Measurements from ENCODE around the gene UTS2B.

The UTS2B gene

GRCh38 chr3:191328383-191328961, 1.9 kb downstream of the UTS2B start:
- FAIRE-seq (peak; percentile 21), DNase-seq (ENCODE audit: insufficient read length, low spot score) (no peak)

DNA sequence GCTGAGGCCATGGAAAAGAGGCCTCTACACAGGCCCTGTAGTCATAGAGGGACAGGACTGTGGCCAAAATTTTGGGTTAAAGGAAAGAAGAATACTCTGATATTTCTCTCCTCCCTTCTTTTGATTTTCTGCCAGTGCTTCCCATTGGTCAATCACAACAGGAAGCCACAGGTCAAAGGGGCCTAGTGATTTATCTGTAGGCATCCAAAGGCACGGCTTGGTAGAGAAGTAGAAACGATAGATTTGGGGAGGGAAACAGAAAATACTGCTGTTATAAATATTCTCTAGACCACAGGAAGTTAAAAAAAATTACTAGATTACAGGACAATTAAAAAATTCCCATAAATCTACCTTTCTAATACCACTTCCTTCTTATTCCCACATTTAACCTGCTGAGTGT, 2.8 kb downstream of the UTS2B start:
- peak; percentile 60 for FAIRE-seq
- DNase-seq (ENCODE audit: insufficient read length, low spot score) = no peak

DNA sequence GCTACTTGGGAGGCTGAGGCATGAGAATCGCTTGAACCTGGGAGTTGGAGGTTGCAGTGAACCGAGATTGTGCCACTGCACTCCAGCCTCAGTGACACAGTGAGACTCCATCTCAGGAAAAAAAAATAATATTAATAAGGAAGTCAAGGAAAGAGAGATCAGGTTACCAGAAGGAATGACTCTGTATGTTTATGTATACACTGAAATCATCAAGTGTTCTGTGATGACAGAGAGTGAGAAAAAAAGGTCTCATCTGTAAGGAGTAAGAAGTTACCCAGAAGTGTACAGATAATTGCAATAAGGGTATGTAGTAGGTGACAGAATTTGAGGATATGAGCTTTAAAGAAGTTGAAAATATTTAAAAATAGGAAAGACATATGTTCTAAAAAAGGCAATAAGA, 5.4 kb downstream of the UTS2B start:
- no peak for DNase-seq (ENCODE audit: insufficient read length, low spot score)
- FAIRE-seq = no peak

DNA sequence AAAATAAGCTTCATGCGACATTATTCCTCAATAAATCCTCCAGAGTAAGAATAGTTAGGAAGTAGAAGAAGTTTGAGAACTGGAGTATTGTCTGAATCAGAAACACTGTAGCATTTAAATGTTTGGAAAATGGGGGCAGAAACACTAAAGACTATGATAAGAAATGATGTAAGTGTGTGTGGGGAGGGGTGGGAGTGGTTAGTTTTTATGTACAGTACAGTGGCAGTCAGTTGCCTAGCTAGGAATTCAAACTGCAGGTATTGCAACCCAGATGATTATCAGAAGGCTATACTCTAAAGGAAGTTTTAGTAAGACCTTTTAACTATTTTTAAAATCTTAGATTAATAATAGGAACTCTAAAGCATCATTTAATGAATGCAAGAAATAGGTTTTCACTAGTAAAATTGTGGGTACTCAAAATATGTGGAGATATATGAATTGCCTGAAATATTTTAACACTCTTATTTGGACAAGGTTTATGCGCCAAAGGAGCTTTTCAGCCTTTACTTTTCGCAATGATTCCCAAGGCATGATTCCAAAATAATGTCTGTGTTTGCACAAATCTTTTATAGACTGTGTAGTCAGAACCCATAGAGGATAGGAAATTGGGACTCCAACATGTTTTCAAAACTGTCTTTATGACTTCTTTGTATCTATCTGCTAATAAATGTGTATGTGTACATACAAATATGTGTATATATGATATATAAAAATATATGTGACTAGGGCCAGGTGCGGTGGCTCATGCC, 9.1 kb downstream of the UTS2B start:
- FAIRE-seq = no peak
- DNase-seq (ENCODE audit: insufficient read length, low spot score) = no peak

DNA sequence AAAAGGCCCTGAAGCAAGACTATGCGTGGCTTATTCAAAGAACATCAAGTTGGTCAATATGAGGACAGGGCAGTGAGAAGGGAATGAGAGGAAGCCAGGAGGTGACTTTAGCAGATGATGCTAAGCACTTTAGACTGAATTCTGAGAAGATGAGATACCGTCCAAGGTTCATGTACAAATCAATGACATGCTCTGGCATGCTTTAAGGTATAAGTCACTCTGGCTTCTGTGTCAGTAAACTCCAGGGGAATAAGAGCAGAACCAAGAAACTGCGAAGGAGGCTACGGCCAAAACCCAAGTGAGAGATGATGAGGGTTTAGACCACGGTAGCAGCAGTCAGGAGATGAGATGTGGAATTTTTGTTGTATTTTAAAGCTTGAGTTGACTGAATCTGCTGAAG, 10.0 kb downstream of the UTS2B start:
- FAIRE-seq (no peak), DNase-seq (ENCODE audit: insufficient read length, low spot score) (no peak)

GRCh38 chr3:191316876-191317603, 13.3 kb downstream of the UTS2B start:
- DNase-seq (ENCODE audit: insufficient read length, low spot score) (no peak), FAIRE-seq (no peak)

DNA sequence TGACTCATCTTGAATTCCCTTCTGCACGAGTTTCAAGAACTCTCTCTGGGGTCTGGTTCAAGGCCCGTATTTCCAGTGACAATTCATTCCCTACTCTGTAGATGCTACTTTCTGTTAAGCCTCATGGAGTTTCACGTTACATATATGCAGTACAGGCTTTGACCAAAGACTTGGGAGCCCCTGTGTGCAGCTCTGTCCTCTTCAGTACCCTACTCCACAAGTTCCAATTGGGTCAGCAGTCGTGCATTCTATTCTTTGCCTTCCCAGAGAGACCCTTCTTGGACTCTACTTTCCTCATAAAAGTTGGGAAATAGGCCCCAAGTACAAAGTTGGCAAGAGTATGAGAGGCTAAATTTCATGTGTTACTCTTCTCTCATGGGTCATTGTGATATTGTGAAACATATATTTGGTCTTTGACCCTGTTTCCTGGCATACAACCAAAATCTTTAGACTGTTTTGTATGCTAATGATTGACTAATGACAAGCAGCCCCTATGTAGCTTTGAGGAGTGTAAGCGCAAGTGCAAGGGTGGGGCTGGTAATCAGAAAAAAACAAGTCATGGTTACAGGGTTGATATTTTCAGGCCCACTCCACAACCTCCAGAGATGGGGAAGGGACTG, 16.1 kb downstream of the UTS2B start:
- no peak for FAIRE-seq
- DNase-seq (ENCODE audit: insufficient read length, low spot score) = no peak

DNA sequence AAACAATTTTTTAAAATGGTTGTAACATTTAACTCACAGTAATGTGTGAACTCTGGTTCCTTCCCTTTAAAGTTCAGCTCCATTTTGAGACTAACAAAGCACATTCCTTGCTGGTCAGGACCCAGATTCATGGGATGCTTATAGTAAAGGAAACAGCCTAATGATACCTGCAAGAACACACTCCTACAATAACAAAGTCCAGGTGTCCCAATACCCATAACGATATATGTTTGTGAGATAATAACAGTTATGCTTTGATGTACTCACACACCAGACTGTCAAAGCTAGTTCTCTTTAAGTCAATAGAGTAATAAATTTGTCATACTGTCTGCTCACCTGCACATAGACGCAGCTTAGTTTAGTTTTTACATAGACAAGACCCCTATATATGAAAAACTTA, 17.0 kb downstream of the UTS2B start:
- FAIRE-seq = no peak
- no peak for DNase-seq (ENCODE audit: insufficient read length, low spot score)

DNA sequence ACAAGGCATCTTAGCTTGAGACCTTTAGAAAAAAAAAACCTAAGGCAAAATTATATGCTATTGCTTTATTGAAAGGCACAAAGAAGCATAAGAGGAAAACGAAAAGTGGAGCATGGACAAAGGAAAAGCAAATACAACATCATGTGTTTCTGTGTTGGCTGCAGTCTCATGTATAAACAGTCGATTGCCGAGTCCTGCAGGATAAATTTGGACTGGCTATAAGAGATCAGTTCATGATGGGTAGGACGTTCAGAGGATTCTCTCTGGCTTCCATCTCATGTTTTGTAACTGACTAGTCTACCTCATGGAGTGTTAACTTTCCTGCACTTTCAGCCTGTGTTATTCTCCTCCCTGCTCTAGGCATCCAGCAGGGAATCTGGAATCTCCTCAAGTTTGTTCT, 23.0 kb downstream of the UTS2B start:
- FAIRE-seq = no peak
- DNase-seq (ENCODE audit: insufficient read length, low spot score) = no peak

DNA sequence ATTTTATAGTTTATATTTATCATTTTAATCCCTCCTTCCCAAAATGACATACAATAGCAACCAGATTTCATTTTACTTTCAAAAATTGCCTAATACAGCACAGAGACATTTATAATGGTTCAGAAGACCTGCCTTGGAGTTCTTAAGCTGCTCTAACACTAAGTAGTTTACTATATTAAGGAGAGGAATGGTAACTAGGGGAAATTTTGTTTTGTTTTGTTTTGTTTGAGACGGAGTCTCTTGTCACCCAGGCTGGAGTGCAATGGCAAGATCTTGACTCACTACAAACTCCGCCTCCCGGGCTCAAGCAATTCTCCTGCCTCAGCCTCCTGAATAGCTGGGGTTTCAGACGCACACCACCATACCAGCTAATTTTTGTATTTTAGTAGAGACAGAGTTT, 23.9 kb downstream of the UTS2B start:
- DNase-seq (ENCODE audit: insufficient read length, low spot score) (no peak), FAIRE-seq (no peak)

DNA sequence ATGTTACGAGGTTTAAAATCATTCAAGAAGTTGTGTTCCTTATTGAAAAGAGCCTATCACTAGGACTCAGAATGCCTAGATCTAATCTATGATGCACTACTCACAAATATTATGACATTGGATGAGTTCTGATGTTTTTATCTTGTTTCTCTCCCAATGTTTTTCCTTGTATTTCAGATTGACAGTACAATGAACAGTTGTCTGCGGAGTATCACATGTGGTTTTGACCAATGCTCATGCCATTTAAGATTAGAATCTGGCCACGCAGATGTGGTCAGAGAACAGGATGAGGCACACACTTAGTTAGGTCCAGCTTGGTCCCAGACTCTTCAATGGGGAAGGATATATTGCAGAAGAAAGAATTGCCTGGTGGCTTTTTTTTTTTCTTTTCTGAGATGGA, 26.7 kb downstream of the UTS2B start:
- DNase-seq (ENCODE audit: insufficient read length, low spot score) (no peak), FAIRE-seq (no peak)

DNA sequence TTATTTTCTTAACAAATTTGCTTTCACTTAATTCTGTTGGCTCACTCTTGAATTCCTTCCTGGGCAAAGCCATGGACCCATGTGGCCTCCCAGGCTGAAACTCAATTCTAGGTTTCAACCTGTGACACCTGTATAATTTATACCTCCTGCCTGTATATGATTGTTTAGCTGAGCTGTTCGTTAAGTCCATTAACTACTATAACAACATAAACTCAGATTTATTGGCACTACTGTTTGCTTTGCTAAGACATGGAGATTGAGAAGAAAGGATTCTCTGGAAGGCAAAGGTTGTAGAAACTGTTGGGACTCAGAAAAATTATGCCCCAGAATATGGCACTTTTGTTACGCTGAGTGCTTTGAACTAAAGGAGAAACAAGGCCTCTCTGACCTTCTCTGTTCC, 27.9 kb downstream of the UTS2B start:
- DNase-seq (ENCODE audit: insufficient read length, low spot score) = no peak
- FAIRE-seq = no peak

DNA sequence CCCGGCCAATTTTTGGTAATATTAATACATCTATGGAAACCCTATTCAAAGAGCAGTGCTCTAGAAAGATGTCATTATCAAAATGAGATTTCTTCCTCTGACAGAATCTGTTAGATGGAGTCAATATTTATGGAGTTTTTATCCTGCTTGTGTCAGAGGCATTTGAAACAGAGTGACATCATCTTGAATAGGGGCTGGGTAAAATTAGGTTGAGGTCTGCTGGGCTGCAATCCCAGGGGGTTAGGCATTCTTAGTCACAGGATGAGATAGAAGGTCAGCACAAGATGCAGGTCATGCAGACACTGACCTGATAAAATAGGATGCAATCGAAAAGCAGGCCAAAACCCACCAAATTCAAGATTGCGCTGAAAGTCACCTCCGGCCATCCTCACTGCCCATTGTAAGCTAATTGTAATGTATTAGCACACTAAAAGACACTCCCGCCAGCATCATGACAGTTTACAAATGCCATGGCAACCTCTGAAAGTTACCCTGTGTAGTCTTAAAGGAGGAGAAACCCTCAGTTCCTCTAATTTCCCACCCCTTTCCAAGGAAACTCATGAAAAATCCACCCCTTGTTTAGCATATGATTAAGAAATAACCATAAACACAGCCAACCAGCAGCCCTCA, 28.4 kb downstream of the UTS2B start:
- peak; percentile 83 for FAIRE-seq

DNA sequence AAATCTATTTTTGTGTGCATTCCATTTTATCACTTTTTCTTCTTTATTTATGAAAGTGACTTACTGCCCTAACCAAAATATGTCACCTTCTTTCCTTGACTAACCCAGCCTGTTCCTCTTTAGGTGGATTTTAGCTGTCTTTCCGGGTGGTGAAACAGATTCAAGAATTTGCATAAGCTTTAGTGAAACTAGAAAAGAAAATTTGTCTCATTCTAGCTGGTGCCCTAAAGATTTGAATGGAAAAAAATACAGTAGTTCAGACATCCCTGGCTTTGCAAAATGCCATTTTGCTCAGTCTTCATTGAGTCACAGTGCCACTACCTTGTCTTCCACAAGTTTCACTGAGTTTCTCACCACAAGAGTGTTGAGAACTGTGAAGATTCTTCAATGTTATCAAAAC, 29.3 kb downstream of the UTS2B start:
- DNase-seq (ENCODE audit: insufficient read length, low spot score) (peak; percentile 43), FAIRE-seq (peak; percentile 95)

More for the DNA sequence above, 28.4 kb downstream of the UTS2B start:
- DNase-seq (ENCODE audit: insufficient read length, low spot score) = no peak

GRCh38 chr3:191300422-191300821, 29.9 kb downstream of the UTS2B start:
- no peak for FAIRE-seq

DNA sequence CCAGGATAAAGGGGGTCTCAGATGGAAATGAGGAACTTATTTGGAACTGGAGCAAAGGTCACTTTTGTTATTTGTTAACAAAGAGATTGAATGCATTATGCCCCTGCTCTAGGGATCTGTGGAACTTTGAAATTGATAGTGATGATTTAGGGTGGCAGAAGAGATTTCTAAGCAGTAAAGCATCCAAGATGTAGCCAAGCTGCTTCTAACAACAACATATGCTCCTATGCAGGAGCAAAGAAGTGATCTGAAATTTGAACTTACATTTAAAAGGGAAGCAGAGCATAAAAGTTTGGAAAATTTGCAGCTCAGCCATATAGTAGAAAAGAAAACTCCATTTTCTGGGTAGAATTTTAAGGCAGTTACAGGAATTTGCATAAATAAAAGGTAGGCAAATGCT, 31.5 kb downstream of the UTS2B start:
- FAIRE-seq (no peak), DNase-seq (ENCODE audit: insufficient read length, low spot score) (no peak)

More at GRCh38 chr3:191300422-191300821, 29.9 kb downstream of the UTS2B start:
- DNase-seq (ENCODE audit: insufficient read length, low spot score) = no peak

DNA sequence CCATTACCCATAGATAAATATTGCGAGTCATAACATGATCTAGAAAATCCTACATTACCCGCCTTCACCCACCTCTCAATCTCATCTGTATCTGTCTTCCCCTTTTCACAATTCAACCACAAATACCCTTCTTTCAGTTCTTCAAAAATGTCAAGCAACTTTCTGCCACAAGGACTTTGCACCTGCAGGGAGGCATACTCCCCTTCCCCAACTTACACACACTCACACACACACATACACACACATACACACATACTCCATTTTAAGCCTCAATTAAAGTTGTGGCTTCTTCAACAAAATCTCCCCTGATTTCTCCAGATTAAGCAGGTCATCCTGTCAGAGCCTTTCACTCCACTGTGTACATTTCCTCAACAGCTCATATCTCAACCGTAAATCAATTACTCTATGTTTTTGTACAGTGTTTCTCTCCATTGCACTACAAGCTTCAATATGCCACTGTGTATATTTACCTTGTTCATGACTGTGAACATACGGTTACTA, 34.2 kb downstream of the UTS2B start:
- peak; percentile 23 for DNase-seq (ENCODE audit: insufficient read length, low spot score)
- peak; percentile 100 for FAIRE-seq

DNA sequence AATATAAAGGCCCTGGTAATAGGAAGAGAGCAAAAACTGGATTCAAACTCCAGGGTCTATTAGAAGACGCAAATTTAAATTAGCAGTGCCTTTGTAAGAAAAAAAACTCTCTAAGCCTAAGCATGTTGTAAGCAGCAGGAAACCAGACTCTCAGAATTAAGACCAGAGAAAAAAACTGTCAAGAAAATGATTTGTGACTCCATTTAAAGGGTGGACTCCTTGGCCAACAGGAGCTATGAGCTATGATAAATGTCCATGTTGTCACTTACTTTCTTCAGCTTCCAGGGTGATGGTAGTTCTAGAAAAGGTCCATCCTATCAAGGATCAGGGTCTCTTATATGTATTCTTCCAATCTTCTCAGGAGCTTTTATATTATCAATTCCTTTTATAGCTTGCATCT, 36.0 kb downstream of the UTS2B start:
- DNase-seq (ENCODE audit: insufficient read length, low spot score) = no peak
- FAIRE-seq = peak; percentile 78

- FAIRE-seq = no peak
- no peak for DNase-seq (ENCODE audit: insufficient read length, low spot score)
Observed at GRCh38 chr3:191292243-191293015, 37.9 kb downstream of the UTS2B start.
